ENCODE data around the gene PNRC2. TPM values are rescaled to one million over a fixed set of nuclear protein-coding genes. Genes with fewer than 3 reads are reported as not detected.

Gene PNRC2
- polyA plus RNA-seq, 3 donors, result 71.7 to 89.7 (median 71.7) TPM

DNA sequence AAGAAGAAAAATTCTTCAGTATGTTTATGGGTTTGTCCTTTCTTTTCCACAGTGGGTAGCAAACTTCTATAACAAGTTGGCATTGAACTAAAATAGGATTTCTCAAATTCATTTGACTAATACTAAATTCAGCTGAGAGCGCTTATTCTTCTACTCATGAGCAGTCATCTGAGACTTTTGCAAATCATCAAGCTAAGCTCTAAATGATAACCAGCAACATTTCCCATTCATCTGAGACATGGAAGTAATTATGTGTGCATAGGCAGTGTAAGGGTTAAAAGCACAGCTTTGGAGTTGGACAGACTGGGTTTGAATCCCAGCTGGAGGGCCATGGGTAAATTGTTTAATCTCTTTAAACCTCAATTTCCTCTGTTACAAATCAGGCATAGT lies 28.1 kb upstream of the PNRC2 start:
- H3K36me3 ChIP-seq (replicated peaks in 1 of 2; ENCODE audit: control insufficient read depth in 1 of 2, insufficient read depth in 2 of 2, low read length in 2 of 2), result no peaks in the 10 kb centered on the region
- Mint-ChIP-seq H3K27me3 (ENCODE audit: low read depth in 3 of 3) (peaks cover 0 to 5% (median 2%) of the 10 kb centered on the region in 3 donors), H3K9me3 (no peaks in the 10 kb centered on the region), H3K4me3 (no peak overlapping the region), H3K27ac (peak overlapping the region in 2 of 7 donors; percentile 6 to 84), H3K36me3 (no peaks in the 10 kb centered on the region), H3K4me1 (peaks cover 18% of the 10 kb centered on the region)
- H3K4me3 ChIP-seq (replicated peaks in 1 of 3; ENCODE audit: low read depth in 2 of 3, low read length in 3 of 3), result no peak overlapping the region
- H3K27ac ChIP-seq (ENCODE audit: low read depth in 1 of 2, low read length in 2 of 2), result peak overlapping the region in 1 of 2 donors; percentile 37
- no peak for DNase-seq
- H2AFZ ChIP-seq (ENCODE audit: insufficient read depth, low read depth, low read length, poor library complexity, severe bottlenecking), result peak overlapping the region; percentile 65
- no CpG with 5 or more reads among the region's 1 CpG for WGBS (ENCODE audit: insufficient coverage)
- H3K27me3 ChIP-seq (ENCODE audit: control insufficient read depth in 2 of 2, insufficient read depth in 2 of 2, low read length in 2 of 2), result no peaks in the 10 kb centered on the region
- no peak overlapping the region for H3K9ac ChIP-seq (ENCODE audit: insufficient read depth, low read length, poor library complexity, severe bottlenecking)
- intact Hi-C loops (cut with micrococcal nuclease), result no loop called here
- H3K79me2 ChIP-seq (ENCODE audit: insufficient read depth, low read length), result no peaks in the 10 kb centered on the region
- H4K20me1 ChIP-seq (ENCODE audit: insufficient read depth, low read length), result no peaks in the 10 kb centered on the region
- peak overlapping the region; percentile 33 for H3K4me2 ChIP-seq (replicated peaks; ENCODE audit: extremely low read depth, low read length, poor library complexity, severe bottlenecking)
- TF ChIP-seq, protein P1, sequence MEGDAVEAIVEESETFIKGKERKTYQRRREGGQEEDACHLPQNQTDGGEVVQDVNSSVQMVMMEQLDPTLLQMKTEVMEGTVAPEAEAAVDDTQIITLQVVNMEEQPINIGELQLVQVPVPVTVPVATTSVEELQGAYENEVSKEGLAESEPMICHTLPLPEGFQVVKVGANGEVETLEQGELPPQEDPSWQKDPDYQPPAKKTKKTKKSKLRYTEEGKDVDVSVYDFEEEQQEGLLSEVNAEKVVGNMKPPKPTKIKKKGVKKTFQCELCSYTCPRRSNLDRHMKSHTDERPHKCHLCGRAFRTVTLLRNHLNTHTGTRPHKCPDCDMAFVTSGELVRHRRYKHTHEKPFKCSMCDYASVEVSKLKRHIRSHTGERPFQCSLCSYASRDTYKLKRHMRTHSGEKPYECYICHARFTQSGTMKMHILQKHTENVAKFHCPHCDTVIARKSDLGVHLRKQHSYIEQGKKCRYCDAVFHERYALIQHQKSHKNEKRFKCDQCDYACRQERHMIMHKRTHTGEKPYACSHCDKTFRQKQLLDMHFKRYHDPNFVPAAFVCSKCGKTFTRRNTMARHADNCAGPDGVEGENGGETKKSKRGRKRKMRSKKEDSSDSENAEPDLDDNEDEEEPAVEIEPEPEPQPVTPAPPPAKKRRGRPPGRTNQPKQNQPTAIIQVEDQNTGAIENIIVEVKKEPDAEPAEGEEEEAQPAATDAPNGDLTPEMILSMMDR (IDR thresholded peaks at IDR 0.05), result no peak
- peaks cover 15 to 16% of the 10 kb centered on the region in 2 donors for H3K4me1 ChIP-seq (ENCODE audit: control insufficient read depth in 1 of 2, insufficient read depth in 2 of 2, low read length in 2 of 2)
- H3K9me3 ChIP-seq (replicated peaks in 1 of 2; ENCODE audit: control insufficient read depth in 1 of 2, insufficient read depth in 1 of 2, low read length in 2 of 2), result no peaks in the 10 kb centered on the region

DNA sequence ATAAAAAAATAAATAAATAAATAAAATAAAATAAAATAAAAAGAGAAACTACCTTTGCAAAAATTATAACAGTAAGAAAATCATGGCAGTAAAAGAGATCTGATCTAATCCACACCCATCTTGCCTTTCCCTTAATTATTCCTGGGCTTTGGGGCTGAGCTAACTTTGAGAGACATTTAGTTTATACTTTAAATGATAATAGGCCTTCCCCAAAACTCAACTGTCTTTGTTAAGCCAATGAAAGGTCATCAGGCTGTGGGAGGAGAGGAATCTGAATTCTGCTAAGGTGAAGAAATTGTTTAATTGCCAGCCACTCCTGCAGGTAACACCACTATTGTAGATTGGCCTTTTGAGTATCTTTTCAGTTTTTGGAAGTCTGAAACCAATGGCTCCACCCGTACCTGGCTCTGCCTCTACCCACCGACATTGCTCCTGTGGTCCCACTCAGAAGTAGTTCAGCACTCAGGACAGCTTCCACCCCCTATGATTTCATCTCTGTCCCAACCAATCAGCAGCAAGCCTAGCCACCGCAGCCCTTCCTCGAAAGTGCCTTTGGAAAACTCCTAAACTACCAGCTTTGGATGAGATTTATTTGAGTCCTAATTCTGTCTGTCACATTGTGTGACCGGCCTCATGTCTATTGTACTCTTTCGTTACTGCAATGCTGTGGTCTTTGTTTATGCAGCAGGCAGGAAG lies 23.0 kb upstream of the PNRC2 start:
- H3K9ac ChIP-seq (ENCODE audit: insufficient read depth, low read length, poor library complexity, severe bottlenecking), result no peak overlapping the region
- Mint-ChIP-seq H3K27me3 (ENCODE audit: low read depth in 3 of 3) (peaks cover 0 to 4% (median 1%) of the 10 kb centered on the region in 3 donors), H3K36me3 (no peaks in the 10 kb centered on the region), H3K9me3 (peaks cover 0 to 7% (median 0%) of the 10 kb centered on the region in 7 donors), H3K4me1 (peaks cover 9% of the 10 kb centered on the region), H3K4me3 (no peak overlapping the region), H3K27ac (no peak overlapping the region)
- intact Hi-C loops (cut with micrococcal nuclease), result no loop called here
- H3K9me3 ChIP-seq (replicated peaks in 1 of 2; ENCODE audit: control insufficient read depth in 1 of 2, insufficient read depth in 1 of 2, low read length in 2 of 2), result no peaks in the 10 kb centered on the region
- H4K20me1 ChIP-seq (ENCODE audit: insufficient read depth, low read length), result no peaks in the 10 kb centered on the region
- DNase-seq, result no peak
- H3K4me2 ChIP-seq (replicated peaks; ENCODE audit: extremely low read depth, low read length, poor library complexity, severe bottlenecking), result no peak overlapping the region
- no peaks in the 10 kb centered on the region for H3K27me3 ChIP-seq (ENCODE audit: control insufficient read depth in 2 of 2, insufficient read depth in 2 of 2, low read length in 2 of 2)
- H3K79me2 ChIP-seq (ENCODE audit: insufficient read depth, low read length), result no peaks in the 10 kb centered on the region
- no peak overlapping the region for H2AFZ ChIP-seq (ENCODE audit: insufficient read depth, low read depth, low read length, poor library complexity, severe bottlenecking)
- H3K4me1 ChIP-seq (ENCODE audit: control insufficient read depth in 1 of 2, insufficient read depth in 2 of 2, low read length in 2 of 2), result peaks cover 2% of the 10 kb centered on the region in 2 donors
- 100% methylated on average over 2 of the region's 6 CpGs for WGBS (ENCODE audit: insufficient coverage)
- no peaks in the 10 kb centered on the region for H3K36me3 ChIP-seq (replicated peaks in 1 of 2; ENCODE audit: control insufficient read depth in 1 of 2, insufficient read depth in 2 of 2, low read length in 2 of 2)
- TF ChIP-seq, protein P1 (IDR thresholded peaks at IDR 0.05), result no peak
- no peak overlapping the region for H3K27ac ChIP-seq (ENCODE audit: low read depth in 1 of 2, low read length in 2 of 2)
- H3K4me3 ChIP-seq (replicated peaks in 1 of 3; ENCODE audit: low read depth in 2 of 3, low read length in 3 of 3), result no peak overlapping the region

Data from CD14-positive monocyte (primary cell).